ENCODE measurements around the gene TRIM32. TPM values are rescaled to one million over a fixed set of nuclear protein-coding genes. Genes with fewer than 3 reads are reported as not detected.

The TRIM32 gene
- total RNA-seq, 2 donors from 2014 or later: 6.9 to 16.2 TPM

GRCh38 chr9:116720111-116720510 is 33.0 kb downstream of the TRIM32 start:
- peaks cover 0 to 16% of the 10 kb centered on the region in 2 donors for H3K36me3 Mint-ChIP-seq
- H3K27ac Mint-ChIP-seq: no peak overlapping the region
- DNase-seq (ENCODE audit: low spot score in 2 of 2): no peak
- peaks cover 0 to 4% of the 10 kb centered on the region in 2 donors for H3K9me3 Mint-ChIP-seq
- ATAC-seq: no peak

- Mint-ChIP-seq H3K9me3 (peaks cover 0 to 4% of the 10 kb centered on the region in 2 donors), H3K36me3 (peaks cover 0 to 16% of the 10 kb centered on the region in 2 donors), H3K27ac (no peak overlapping the region)
- ATAC-seq (no peak), DNase-seq (ENCODE audit: low spot score in 2 of 2) (no peak)
Measured at GRCh38 chr9:116721411-116721810, 34.3 kb downstream of the TRIM32 start.

- no peak overlapping the region for H3K27ac Mint-ChIP-seq
- ATAC-seq: no peak
- H3K36me3 Mint-ChIP-seq: peaks cover 0 to 16% of the 10 kb centered on the region in 2 donors
- no peak for DNase-seq (ENCODE audit: low spot score in 2 of 2)
- H3K9me3 Mint-ChIP-seq: peaks cover 0 to 4% of the 10 kb centered on the region in 2 donors
Measured at GRCh38 chr9:116721944-116722343, 34.8 kb downstream of the TRIM32 start.

- DNase-seq (ENCODE audit: low spot score in 2 of 2) (no peak), ATAC-seq (no peak)
- Mint-ChIP-seq H3K36me3 (peaks cover 0 to 11% of the 10 kb centered on the region in 2 donors), H3K9me3 (peaks cover 0 to 4% of the 10 kb centered on the region in 2 donors), H3K27ac (no peak overlapping the region)
Measured at GRCh38 chr9:116724123-116724522, 37.0 kb downstream of the TRIM32 start.

GRCh38 chr9:116726602-116727001 is 39.5 kb downstream of the TRIM32 start:
- H3K36me3 Mint-ChIP-seq: no peaks in the 10 kb centered on the region
- DNase-seq (ENCODE audit: low spot score in 2 of 2): no peak
- no peak overlapping the region for H3K27ac Mint-ChIP-seq
- no peak for ATAC-seq
- no peaks in the 10 kb centered on the region for H3K9me3 Mint-ChIP-seq

- no peak for ATAC-seq
- H3K27ac Mint-ChIP-seq: no peak overlapping the region
- H3K9me3 Mint-ChIP-seq: peaks cover 0 to 3% of the 10 kb centered on the region in 2 donors
- H3K36me3 Mint-ChIP-seq: no peaks in the 10 kb centered on the region
- no peak for DNase-seq (ENCODE audit: low spot score in 2 of 2)
Measured at GRCh38 chr9:116733010-116733641, 46.0 kb downstream of the TRIM32 start.

- ATAC-seq: no peak
- no peak for DNase-seq (ENCODE audit: low spot score in 2 of 2)
- Mint-ChIP-seq H3K36me3 (no peaks in the 10 kb centered on the region), H3K9me3 (peaks cover 0 to 3% of the 10 kb centered on the region in 2 donors), H3K27ac (no peak overlapping the region)
Measured at GRCh38 chr9:116736399-116737151, 49.5 kb downstream of the TRIM32 start.

- H3K9me3 Mint-ChIP-seq: peaks cover 0 to 3% of the 10 kb centered on the region in 2 donors
- H3K36me3 Mint-ChIP-seq: no peaks in the 10 kb centered on the region
- DNase-seq (ENCODE audit: low spot score in 2 of 2): peak in 1 of 2 donors; percentile 78
- H3K27ac Mint-ChIP-seq: no peak overlapping the region
- peak in 1 of 2 donors; percentile 80 for ATAC-seq
Measured at GRCh38 chr9:116737152-116737546, 50.0 kb downstream of the TRIM32 start.

GRCh38 chr9:116741086-116741740 is 54.1 kb downstream of the TRIM32 start:
- Mint-ChIP-seq H3K36me3 (no peaks in the 10 kb centered on the region), H3K27ac (no peak overlapping the region)
- no peak for ATAC-seq

GRCh38 chr9:116741742-116742141 is 54.6 kb downstream of the TRIM32 start:
- Mint-ChIP-seq H3K36me3 (no peaks in the 10 kb centered on the region), H3K27ac (no peak overlapping the region), H3K9me3 (peaks cover 0 to 3% of the 10 kb centered on the region in 2 donors)
- DNase-seq (ENCODE audit: low spot score in 2 of 2): no peak
- ATAC-seq: no peak

More at GRCh38 chr9:116741086-116741740, 54.1 kb downstream of the TRIM32 start:
- peaks cover 0 to 3% of the 10 kb centered on the region in 2 donors for H3K9me3 Mint-ChIP-seq
- DNase-seq (ENCODE audit: low spot score in 2 of 2): no peak

- ATAC-seq (no peak), DNase-seq (ENCODE audit: low spot score in 2 of 2) (no peak)
- Mint-ChIP-seq H3K27ac (no peak overlapping the region), H3K9me3 (no peaks in the 10 kb centered on the region), H3K36me3 (no peaks in the 10 kb centered on the region)
Measured at GRCh38 chr9:116749176-116749575, 62.1 kb downstream of the TRIM32 start.

GRCh38 chr9:116749772-116750171 is 62.7 kb downstream of the TRIM32 start:
- Mint-ChIP-seq H3K27ac (no peak overlapping the region), H3K9me3 (no peaks in the 10 kb centered on the region), H3K36me3 (no peaks in the 10 kb centered on the region)
- no peak for DNase-seq (ENCODE audit: low spot score in 2 of 2)
- no peak for ATAC-seq

GRCh38 chr9:116750510-116750909 is 63.4 kb downstream of the TRIM32 start:
- ATAC-seq (no peak), DNase-seq (ENCODE audit: low spot score in 2 of 2) (no peak)
- Mint-ChIP-seq H3K36me3 (peaks cover 0 to 2% of the 10 kb centered on the region in 2 donors), H3K27ac (no peak overlapping the region), H3K9me3 (peaks cover 0 to 1% of the 10 kb centered on the region in 2 donors)
